Hematopoietic multipotent progenitor cell treated with erythropoietin and hydrocortisone succinate and interleukin-3 and kit ligand, for 15 days (in vitro differentiated cells): ENCODE data around the gene WNT2.
"Not testable (repeated sequence)": the region's sequence is repeated elsewhere in the genome, so short reads cannot be mapped to it uniquely, and the experiment has no call there.

Experiments
- DNase-seq: peaks from one replicate; pipeline ENCODE4 v3.0.0-alpha.2; 2015; ENCODE audit warnings: low spot score

WNT2 gene

GRCh38 chr7:117308891-117309290, 14.0 kb downstream of the WNT2 start:
- DNase-seq: no peak

DNA sequence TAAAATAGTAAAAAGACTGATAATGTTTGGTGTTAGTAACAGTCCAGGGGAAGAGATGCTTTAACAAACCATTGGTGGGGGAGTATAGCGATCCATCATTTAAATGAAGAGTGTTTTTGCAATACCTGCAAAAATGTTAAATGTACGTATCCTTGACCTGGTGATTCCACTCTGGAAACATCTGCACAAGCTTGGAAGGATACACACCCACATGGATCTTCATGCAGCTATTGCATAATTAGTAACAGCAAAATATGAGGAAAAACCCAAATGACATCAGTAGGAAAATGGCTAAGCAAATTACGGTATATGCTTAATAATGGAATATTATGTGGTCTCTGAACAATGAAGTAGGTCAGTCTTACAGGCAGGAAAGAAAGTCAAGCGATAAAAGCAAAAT, 20.5 kb downstream of the WNT2 start:
- DNase-seq: no peak

DNA sequence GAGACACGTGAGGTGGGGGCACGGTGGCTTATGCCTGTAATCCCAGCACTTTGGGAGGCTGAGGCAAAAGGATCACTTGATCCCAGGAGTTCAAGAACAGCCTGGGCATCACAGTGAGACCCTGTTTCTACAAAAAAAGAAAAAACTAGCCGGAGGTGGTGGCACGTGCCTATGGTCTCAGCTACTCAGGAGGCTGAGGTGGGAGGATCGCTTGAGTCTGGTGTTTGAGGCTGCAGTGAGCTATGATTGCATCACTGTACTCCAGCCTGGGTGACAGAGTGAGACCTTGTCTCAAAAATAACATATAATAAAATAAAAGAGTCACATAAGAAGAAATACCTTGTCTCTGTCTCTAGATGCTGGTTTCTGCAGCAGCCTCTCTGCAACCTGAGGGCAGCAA, 22.4 kb downstream of the WNT2 start:
- DNase-seq: not testable (repeated sequence)

DNA sequence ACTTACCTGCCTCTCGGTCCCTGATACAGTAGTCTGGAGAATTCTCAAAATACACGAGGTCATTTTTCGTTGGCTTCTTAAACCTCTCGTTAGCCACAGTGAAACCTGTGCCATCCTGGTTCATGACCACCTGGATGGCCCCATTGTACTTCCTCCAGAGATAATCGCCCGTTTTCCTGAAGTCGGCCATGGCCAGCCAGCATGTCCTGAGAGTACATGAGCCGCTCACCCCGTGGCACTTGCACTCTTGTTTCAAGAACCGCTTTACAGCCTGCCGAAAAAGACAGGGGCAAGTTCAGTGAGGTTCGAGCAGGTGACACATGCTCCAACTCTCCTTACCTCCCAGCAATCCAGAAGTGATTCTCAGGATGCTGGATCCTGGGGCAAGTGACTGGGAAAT, 25.3 kb downstream of the WNT2 start:
- no peak for DNase-seq

DNA sequence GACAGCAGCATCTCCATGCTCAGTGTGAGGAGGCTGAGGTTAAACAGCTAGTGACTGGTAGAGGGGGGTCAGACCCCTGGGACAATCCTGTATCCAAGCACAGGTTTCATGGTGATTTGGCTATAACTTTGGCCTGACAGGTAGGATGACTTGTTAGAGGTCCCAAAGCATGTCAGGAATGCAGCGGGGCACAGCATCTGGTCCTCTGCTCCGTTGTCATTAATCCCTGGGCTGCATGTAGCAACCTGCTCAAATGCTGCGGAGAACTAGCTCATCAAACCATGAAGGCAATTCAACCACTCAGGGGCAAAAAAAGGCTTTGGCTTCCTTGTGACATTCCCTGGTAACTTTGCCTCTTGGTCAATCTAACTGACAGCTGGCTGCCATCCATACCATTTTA, 26.8 kb downstream of the WNT2 start:
- DNase-seq: no peak

DNA sequence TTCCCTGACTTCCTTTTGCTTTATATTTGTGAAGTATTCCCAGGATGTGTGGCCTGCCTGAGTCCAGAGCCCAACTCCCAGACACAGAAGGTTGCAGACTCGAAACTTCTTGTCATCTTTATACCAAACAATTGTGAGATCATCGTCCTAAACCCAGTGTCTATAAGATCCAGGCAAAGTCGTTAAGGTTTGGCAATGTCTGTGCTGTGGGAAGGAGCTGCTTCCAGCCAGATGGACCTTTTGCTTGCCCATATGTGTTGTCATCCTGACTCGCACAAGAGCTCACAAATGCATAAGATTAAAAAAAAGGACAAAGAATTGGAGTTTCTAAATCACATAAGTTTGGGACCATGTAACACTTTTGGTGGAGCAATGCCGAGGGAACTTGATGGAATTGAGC, 37.0 kb downstream of the WNT2 start:
- no peak for DNase-seq

GRCh38 chr7:117284692-117285091, 38.2 kb downstream of the WNT2 start:
- DNase-seq: no peak

GRCh38 chr7:117283779-117284178, 39.1 kb downstream of the WNT2 start:
- DNase-seq: no peak

GRCh38 chr7:117283371-117283770, 39.5 kb downstream of the WNT2 start:
- no peak for DNase-seq

GRCh38 chr7:117282239-117282812, 40.5 kb downstream of the WNT2 start:
- DNase-seq: no peak

GRCh38 chr7:117281562-117281961, 41.3 kb downstream of the WNT2 start:
- no peak for DNase-seq

- no peak for DNase-seq
Observed at GRCh38 chr7:117279931-117280557, 42.8 kb downstream of the WNT2 start.

DNA sequence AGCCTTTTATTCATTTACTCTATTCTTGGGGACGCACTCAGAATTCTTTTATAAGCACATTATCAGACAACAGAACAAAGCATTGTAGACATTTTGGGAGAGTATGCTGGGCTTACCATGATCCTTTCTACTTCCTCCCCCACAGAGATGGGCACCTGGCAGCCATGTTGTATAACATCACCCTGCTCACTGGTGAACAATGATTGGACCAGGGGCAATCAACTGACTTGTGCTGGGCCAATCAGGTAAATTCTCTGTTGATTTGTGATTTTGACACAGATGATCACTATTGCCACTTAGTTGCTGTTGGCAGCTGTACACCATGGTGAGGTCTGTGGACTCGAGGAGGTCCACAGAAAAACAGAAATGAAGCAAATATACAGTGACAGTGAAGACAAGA, 43.7 kb downstream of the WNT2 start:
- DNase-seq: no peak

GRCh38 chr7:117278040-117278439, 44.8 kb downstream of the WNT2 start:
- no peak for DNase-seq

DNA sequence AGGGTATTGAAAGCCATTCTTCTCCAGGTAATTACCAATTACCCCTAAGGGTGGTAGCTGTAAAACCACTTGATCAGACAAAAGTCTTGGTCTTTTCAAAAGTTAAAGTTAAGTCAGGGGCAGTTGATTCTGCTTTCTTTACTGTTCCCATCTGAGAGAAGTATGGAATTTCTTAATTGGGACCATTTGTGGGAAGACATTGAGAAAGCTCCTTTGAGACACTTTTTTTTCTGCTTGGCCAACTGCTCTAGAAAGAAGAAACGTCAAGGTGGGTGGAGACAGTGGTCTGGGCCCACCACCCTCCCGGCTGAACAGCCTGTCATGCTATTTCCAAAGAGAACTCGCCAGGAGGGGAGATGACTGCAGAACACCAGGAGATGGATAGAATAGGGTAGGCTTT, 45.3 kb downstream of the WNT2 start:
- DNase-seq: no peak

DNA sequence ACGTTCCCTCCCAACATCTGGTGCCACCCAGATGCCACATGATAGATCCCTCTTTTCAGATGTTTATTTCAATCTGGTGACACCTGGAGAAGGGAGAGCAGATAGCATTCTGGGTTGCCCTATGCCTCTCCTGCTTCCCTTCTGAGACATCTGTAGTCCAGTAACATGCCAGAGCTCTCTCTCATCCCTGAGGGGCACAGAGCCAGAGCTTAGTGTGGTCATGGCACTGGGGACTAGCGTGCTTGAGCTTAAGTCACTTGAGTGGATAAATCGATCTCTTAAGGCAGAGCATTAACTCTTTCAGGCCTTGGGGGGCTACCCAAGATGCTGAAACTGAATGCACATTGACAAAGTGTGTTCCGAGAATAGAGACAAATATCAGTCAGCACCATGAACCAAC, 47.9 kb downstream of the WNT2 start:
- DNase-seq: no peak

DNA sequence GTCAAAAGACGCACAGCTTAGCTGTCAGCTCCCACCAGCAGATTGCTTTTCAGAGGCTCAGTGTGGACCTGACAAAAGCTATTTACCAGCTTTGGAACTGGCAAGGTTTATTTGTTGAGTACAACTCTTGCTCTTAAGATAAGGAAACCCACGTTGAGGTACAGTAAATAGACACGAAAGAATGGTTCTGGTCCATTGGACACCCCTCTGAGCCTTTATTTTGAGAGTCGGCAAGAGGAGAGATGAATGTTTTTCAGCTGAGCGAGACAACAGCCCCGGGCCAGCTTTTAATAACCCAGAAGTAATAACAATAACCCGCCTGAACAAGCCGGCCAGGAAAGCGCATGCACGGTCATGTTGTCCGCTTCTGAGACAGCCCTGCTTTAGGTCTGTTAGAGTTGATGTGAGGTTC, 49.0 kb downstream of the WNT2 start:
- DNase-seq: no peak

DNA sequence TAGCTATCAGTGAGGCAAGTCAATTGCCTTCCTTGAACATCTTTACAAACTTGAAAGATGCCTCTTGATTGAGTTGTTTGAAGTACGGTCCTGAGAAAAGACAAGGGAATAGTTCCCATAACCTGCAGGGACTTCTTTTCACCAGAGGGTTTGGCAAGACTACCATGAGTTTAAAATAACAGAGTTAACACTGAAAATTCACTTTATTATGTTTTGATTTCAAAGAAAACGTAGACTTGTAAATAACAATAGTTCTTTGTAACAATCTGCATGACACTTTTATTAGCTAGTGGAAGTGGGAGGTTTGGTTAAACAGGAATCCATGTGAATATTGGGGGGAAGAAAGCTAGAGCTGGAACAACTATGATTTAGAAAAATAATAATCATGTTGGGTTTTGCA, 49.5 kb downstream of the WNT2 start:
- DNase-seq: no peak

DNA sequence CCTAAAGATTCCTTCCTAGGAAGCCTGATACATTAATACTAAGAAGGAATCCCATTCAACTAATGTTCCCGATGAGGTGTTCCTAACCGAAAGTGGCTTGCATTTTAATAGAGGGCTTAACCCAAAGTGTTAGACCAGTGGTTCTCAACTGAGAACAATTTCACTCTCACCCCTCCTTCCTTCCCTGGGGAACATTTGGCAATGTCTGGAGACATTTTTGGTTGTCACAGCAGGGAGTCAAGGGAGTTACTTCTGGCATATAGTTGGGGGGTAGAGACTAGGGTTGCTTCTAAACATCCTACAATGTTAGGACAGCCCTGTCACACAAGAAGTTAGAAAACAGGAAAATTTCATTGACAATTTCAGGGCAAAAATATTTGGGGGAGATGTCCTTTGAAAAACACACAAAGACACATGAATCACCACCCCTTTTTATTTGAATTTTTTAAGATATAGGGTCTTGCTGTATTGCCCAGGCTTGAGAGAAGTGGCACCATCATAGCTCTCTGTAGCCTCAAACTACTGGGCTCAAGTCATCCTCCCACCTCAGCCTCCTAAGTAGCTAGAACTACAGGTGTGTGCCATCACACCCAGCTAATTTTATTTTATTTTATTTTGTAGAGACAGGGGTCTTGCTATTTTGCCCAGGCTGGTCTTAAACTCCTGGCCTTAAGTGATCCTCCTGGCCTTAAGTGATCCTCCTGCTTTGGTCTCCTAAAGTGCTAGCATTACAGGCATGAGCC, 50.7 kb downstream of the WNT2 start:
- no peak for DNase-seq

- DNase-seq: no peak
Observed at GRCh38 chr7:117271566-117271965, 51.3 kb downstream of the WNT2 start.

DNA sequence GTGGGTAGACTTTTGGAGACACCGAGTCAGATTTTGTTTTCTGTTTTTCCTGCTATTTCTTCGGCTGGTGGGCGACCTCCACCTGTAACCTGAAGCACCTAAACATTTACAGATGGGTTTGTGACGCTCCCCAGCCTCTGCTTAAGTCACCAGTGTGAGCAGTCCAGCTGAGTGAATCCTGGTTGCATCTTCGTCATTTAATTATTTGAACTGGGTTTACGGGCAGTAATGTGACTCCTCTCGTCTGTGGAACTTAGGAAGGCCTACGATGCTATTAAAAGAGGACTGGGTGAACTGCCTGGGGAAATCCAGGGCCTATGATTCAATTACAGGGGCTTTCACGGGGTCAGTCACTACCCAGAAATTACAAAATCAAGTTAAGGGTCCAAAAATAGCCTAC, 52.5 kb downstream of the WNT2 start:
- no peak for DNase-seq

- DNase-seq: no peak
Observed at GRCh38 chr7:117269886-117270285, 53.0 kb downstream of the WNT2 start.

GRCh38 chr7:117269417-117269816, 53.4 kb downstream of the WNT2 start:
- no peak for DNase-seq

- no peak for DNase-seq
Observed at GRCh38 chr7:117264716-117265115, 58.1 kb downstream of the WNT2 start.
